ENCODE results near the gene ASTN2.

Gene ASTN2

DNA sequence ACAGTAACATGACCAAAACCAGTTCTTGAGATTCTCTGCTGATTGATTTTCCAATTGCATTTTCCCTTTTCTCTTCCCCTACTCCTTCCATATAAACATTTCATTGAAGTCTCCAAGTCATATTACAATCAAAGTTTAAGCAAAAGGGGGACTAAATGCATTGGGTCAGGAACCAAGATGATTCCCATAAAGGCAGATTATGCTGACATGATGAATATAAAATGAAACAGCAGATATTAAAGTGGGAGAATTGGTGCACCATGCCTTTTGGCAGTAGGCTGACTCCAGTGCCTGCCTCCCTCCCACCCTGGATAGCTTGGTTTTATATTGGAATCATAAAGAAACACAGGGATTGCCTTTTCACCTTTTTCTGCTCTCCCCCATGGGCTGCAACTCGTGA, 118.4 kb downstream of the ASTN2 start:
- DNase-seq = no peak

- DNase-seq = no peak
Observed at GRCh38 chr9:117293206-117294114, 121.4 kb downstream of the ASTN2 start.

DNA sequence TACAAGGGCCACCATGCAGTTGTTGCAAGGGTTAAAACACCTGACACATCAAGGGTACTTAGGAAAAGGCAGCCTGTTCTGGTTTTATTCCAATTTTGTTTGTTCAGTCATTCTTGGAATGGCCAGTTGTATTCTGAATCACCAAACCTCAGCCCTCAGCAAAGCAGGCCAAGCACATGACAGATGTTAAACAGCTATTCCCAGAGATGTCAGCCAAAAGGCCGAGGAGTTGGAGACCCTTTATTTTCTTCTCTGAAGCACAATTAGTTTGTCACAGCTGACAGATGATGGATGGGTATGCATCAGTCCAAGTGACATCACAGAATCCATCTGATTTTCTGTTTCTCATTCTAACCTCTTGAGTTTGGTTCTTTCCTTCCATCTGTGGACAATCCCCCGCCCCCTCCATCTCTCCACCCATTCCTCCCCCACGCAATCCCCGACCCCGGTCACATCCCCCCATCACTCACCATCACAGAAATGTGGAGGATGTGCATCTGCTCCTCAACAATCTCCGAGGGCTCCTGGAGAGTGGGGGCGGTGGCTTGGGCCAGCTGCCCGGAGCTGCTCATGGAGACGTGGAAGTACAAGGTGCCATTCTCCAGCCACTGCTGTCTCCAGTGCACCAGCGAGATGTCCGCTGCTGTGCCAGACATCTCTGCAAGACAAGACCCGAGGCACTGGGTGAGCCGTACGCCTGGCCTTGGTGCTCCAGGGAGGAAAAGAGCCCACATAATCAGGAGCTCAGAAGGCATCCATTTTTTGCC, 123.8 kb downstream of the ASTN2 start:
- no peak for DNase-seq

DNA sequence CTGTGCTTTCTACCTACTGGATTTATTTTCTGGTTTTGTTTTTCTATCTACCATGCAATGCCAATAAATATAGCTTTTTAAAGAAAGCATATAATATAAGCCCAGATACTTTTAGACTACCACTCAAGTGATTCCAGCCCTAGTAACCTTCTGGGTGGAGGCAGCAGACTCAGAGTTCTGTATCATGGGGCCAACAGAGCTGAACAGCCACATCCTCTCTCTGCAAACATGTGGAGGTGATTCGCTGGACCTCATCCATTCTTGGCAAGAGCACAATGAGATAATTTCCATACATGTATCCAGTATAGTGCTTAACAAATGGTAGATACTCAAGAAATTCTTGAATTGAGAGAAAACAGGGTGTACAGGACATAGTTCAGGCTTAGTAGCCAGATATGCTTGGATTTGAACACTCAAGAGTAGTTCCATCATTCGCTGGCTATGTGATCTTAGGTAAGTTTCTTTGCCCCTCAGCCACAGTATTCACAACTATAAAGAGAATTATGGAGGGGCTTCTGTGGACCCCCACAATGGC, 124.5 kb downstream of the ASTN2 start:
- no peak for DNase-seq

DNA sequence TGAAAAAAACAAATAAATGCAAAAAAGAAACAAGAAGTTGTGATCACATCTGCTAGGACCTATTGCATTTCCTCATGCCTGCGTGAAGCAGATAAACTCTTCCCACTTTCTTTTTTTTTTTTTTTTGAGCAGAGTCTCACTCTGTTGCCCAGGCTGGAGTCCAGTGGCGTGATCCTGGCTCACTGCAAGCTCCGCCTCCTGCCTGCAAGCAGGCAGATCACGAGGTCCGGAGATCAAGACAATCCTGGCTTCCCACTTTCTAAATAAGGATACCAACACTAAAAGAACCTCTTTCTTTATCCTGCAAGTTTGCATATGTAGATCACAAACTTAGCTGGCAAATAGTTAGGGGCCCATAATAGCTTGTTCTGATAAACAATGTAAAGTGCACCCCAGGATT, 128.6 kb downstream of the ASTN2 start:
- DNase-seq = no peak

DNA sequence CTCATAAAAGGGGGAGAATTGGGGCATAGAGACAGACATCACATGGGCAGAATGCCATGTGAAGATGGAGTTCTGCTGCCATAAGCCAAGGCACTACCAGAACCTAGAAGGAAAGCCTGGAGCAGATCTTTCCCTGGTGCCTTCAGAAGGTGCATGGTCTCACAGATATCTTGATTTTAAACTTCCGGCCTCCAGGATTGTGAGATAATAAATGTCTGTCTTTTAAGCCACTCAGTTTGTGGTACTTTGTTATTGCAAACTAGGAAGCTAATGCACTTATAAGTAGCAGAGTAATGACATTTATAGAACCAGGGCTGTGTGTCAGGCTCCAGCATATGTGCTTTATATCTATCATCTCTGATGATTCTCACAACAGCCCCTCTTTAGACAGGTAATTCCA, 130.4 kb downstream of the ASTN2 start:
- DNase-seq = no peak

DNA sequence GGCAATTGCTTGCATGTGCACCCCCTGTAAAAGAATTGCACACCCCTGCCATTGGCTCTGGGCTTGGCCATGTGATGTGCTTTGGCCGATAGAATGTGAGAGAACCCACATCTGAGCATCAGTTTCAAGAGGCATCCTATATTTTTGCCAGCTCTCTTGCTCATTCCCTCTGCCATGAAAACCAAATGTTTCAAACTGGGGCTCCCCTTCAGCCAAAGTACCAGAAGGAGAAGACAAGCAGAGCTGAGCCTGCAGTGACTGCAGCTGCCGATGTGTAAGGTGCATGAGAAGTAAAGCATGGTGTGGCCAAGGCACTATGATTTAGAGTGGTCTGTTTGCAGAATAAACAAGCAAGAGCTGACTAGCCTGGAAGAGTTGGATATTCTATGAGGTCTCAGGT, 132.3 kb downstream of the ASTN2 start:
- DNase-seq = no peak

DNA sequence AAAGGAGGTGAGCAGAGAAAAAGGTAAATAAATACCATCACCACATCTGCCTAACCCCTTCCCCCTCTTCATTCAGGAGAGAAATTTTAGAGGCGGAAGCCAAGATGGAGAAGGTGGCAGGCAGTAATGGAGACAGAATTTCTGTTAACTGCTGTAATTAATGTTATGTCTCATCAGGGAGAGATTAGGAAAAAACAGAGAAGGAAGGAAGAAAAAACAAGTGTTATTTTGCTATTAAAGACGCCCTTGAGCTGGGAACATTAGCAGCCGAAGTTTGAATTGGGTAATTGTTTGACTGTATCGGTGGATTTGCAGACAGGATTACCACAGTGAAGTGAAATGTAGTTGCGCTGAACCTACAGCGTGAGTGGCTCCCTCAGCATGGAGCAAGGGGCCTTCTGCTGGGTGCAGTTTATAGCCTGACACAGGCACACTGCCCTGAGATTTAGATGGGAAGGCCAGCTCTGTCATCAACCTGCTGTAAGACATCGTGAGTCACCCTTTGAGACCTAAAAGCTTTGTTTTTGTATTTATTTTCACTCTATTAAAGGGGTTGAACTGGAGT, 136.3 kb downstream of the ASTN2 start:
- DNase-seq = no peak

DNA sequence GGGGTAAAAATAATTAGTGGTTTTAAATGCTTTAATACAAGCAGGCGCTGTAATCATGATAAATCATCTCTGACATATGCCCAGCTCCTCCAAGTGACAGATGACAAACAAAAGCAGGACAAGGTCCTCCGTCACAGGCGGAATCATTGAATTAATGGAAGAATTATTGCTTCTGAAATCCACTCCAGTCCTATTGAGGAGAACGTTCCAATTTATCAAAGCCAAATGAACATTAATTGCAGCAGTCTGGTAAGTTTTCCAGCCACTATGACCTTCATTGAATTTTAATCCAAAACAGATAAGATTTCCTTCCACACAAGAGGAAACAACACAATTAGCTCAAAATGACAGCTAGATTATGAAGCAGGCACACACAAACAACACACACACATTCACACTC, 136.8 kb downstream of the ASTN2 start:
- DNase-seq = no peak

- no peak for DNase-seq
Observed at GRCh38 chr9:117276444-117276843, 138.4 kb downstream of the ASTN2 start.

DNA sequence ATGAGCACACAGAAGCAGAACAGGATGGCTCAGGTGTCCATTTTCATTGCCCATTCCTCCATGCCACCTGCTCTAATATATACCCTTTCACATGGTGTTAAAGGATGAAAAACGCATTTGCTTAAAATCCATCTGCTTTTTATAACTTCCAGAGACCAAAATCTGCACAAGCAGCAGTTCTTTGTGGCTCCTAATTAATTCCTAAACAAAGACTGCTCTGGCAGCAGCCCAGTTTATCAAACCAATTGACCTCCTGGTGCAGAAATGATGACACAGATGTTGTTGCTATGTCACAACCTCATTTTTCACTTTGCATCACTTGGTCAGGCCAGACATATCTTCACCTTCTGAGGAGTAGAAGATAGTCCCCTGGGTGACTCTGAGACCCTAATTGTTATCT, 141.2 kb downstream of the ASTN2 start:
- DNase-seq = no peak

GRCh38 chr9:117268847-117269446, 145.9 kb downstream of the ASTN2 start:
- no peak for DNase-seq

DNA sequence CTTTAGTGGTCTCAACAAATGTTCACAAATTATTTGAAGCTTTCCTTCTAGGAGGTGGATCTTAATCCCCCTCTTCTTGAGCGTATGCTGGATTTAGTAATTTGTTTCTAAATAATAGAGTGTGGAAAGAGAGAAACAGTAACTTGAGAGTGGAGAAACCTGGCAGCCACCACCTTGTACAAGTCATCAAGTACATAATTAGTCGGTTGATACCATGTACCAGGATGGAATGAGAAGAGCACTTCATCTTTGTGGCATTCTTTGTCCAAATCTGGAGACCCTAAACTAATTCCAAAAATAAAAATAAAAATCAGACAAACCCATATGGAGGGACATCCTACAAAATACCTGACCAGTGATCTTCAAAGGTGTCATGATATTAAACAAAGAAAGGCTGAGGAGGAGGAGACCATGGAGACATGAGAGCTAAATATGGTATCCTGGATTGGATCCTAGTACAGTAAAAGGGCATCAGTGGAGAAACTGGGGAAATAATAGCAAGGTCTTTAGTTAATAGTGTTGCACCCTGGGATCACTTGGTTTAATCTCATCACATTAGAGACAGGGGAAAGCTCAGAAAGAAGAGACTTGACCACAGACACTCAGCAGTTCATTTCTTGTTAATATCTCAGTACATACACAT, 147.9 kb downstream of the ASTN2 start:
- DNase-seq = no peak

GRCh38 chr9:117265253-117265652, 149.6 kb downstream of the ASTN2 start:
- no peak for DNase-seq

DNA sequence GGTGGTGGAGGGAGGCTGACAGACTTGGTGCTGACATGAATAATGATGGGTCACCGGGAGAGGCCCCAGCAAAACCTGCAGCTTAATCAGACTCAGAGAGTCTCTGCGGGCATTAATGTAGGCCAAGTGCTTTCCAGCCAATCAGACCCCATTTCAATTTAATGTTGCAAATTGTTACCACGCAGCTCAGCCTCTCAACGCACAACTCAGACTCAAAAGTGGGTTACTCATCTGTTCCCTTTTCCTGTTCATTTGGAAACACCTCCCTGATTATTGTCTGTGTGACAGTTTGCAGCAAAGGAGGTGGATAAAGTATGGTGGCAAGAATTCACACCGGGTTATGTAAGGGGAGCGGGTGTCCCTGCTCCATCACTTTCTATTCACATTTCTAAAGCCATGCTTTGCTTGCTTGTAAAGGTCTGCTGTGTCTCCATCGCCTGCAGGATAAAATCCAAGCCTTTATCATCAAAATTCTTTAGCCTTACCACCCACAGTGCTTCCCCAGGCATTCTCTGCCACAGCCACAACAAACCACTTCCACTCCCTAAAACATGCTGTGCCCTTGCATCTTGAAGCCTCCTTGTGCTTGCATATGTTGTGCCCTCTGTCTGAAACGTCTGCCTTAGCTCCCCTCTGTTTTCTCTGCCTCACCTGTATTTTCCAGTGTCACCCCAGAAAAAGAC, 156.5 kb downstream of the ASTN2 start:
- no peak for DNase-seq

DNA sequence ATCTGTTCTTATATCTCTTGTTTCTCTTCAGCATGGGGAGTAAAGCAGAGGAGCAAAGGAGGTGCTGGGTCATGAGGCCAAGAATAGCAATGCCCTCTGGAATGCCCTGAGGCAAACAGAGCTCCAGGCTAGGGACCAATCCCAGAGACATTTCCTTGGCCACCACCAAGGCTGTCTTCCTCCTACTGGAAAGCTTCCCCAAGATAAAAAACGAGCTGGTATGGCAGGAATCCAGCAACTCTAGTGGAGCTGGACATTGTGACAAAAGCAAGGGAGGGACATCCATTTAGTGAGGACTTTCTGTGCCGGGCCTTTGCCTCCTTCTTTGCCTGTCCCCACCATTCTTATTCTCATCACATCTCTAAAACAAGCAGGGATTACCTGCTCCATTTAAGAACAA, 161.6 kb downstream of the ASTN2 start:
- DNase-seq = no peak

GRCh38 chr9:117250610-117251215, 164.1 kb downstream of the ASTN2 start:
- DNase-seq = no peak

GRCh38 chr9:117249799-117250198, 165.1 kb downstream of the ASTN2 start:
- no peak for DNase-seq

GRCh38 chr9:117247266-117247665, 167.6 kb downstream of the ASTN2 start:
- no peak for DNase-seq

- no peak for DNase-seq
Observed at GRCh38 chr9:117245175-117245829, 169.6 kb downstream of the ASTN2 start.

GRCh38 chr9:117242082-117242481, 172.8 kb downstream of the ASTN2 start:
- no peak for DNase-seq
